ENCODE results near the gene TBC1D4. TPM values are rescaled to one million over a fixed set of nuclear protein-coding genes. Genes with fewer than 3 reads are reported as not detected.
"Not testable (repeated sequence)": the region's sequence is repeated elsewhere in the genome, so short reads cannot be mapped to it uniquely, and the experiment has no call there.

TBC1D4 gene
- total RNA-seq, 1 donor from 2014 or later = 42.9 TPM

- no peak for DNase-seq (ENCODE audit: low spot score)
Observed at GRCh38 chr13:75294110-75294509, 187.9 kb downstream of the TBC1D4 start.

DNA sequence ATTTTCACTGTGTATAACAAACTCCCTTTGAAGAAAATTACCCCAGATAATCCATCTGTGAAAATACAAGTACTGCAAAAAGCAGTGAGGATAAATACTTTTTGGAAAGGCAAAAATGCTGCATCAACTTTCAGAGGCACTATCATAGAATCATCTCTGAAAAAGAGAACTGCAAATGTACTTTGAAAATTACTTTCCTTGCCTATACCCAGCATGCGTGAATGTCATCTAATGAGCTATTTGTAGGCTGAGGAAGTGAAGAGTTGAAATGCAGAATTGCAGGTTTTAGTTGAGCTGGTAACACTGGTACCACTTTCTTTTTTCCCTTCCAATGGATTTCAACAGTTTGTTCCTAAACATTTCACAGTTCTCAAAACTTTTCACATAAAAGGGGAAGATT is 196.7 kb downstream of the TBC1D4 start:
- DNase-seq (ENCODE audit: low spot score) = no peak

GRCh38 chr13:75279834-75280369 is 202.1 kb downstream of the TBC1D4 start:
- no peak for DNase-seq (ENCODE audit: low spot score)

GRCh38 chr13:75273695-75274094 is 208.3 kb downstream of the TBC1D4 start:
- not testable (repeated sequence) for DNase-seq (ENCODE audit: low spot score)

DNA sequence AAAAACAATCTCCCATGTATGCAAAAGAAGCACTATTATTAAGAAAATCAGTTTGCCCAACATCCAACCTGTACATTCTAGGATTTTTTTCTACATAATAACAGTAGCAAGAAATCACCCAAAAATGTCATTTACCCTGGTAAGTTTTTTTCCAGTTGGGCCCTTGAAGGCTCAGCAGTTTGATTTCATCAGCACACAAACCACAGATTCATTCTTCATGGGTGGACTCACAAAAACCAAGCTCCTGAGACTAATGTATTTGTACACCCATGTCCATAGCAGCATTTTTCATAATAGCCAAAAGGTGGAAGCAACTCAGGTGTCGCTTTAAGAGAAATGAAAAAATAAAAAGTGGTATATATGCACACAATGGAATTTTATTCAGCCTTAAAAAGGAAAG is 210.1 kb downstream of the TBC1D4 start:
- DNase-seq (ENCODE audit: low spot score) = no peak

GRCh38 chr13:75268481-75268880 is 213.5 kb downstream of the TBC1D4 start:
- DNase-seq (ENCODE audit: low spot score) = not testable (repeated sequence)

DNA sequence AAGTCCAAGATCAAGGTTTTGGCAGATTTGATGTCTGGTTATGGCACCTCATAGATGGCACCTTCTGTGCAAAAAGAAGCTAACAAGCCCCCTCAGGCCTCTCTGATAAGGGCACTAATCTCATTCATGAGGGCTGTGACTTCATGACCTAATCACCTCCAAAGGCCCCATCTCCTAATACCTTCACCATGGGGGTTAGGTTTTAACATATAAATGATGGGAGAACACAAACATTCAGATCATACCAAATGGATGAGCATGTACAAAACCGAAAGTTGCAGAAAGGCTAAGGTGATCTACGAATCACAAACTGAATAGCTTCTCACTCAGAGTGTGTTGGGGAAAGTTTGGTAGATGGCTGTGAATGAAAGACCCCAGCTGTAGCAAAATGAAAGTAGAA is 217.4 kb downstream of the TBC1D4 start:
- no peak for DNase-seq (ENCODE audit: low spot score)

DNA sequence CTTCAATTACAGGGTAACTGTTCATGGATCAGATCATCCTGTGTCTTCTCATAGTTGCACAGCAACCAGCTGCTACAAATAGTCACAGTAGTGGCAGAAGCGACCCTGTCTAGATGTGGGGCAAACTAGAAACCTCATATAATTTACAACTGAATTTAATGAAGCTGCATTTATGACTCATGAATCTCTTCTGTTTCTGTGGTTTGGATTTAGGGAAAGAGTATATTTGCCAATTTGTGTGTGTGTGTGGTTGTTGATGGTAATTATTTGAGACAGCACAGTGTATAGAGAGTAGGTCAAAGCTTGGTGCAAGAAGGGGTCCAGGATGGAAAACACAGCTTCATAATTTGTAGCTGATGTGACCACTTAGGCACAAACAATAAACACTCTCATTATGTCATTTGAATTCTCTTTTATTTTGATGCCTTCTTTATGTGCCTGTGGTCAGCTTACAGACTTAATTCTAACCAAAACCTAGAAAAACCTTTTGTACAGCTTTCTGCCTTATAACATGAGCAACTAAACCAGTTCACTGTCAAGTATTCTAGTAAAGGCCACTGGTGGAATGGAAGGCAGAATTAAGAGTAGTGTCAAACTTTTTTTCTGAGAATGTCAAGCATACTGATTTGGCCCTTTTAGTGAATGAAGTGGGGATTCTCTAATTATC is 218.1 kb downstream of the TBC1D4 start:
- no peak for DNase-seq (ENCODE audit: low spot score)

DNA sequence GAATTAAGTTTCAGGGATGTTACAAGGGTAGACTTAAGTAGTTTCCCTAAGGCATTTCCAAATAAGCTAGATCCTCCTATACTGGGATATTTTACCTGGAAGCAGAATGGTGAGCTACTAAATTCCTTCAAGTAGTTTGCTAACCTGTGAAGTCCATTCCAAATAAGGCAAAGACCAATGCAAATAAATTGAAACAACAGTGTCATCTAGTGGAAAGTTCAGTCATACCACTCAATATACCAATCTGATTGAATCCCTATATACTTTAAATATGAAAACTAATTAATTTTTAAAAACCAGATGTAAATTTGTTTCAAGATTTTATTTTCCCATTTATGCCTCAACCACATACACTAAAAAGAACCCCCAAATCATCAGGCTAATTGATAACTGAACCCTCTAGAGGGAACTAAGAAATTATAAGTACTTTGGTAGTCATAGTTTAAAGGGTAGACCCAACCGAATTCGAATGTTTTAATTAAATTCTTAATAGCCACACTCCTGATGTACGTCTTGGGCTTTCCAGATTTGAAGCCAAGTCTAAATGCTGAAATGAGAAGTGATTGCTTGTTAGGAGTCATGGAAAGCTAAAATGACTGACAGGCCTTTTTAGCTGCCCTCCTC is 223.7 kb downstream of the TBC1D4 start:
- DNase-seq (ENCODE audit: low spot score) = peak; percentile 68

DNA sequence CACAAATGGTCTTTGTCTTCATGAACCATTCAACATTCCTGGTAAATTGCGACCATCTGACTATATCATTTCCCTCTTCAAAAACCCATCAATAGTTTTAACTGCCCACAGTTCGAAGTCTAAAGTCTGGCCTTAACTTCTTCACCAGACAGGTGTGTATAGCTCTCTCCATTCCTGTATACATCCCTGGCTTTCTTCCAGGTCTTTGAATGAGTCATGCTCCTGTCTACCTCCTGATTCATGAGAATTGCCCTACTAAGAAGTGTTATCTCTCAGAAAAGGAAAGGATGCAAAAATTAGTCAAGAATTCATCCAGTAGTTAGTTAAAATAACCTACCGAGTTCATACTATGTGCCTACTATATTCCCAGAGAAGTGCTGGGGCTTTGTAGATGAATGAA is 225.0 kb downstream of the TBC1D4 start:
- peak; percentile 39 for DNase-seq (ENCODE audit: low spot score)

GRCh38 chr13:75255653-75256052 is 226.3 kb downstream of the TBC1D4 start:
- DNase-seq (ENCODE audit: low spot score) = no peak

GRCh38 chr13:75255147-75255546 is 226.8 kb downstream of the TBC1D4 start:
- no peak for DNase-seq (ENCODE audit: low spot score)

- DNase-seq (ENCODE audit: low spot score) = no peak
Observed at GRCh38 chr13:75251188-75251587, 230.8 kb downstream of the TBC1D4 start.

- DNase-seq (ENCODE audit: low spot score) = peak; percentile 27
Observed at GRCh38 chr13:75250526-75251178, 231.3 kb downstream of the TBC1D4 start.

DNA sequence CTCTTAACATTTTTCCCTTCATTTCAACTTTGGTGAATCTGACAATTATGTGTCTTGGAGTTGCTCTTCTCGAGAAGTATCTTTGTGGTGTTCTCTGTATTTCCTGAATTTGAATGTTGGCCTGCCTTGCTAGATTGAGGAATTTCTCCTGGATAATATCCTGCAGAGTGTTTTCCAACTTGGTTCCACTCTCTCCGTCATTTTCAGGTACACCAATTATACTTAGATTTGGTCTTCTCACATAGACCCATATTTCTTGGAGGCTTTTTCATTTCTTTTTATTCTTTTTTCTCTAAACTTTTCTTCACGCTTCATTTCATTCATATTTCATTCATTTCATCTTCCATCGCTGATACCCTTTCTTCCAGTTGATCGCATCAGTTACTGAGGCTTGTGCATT is 236.4 kb downstream of the TBC1D4 start:
- DNase-seq (ENCODE audit: low spot score) = not testable (repeated sequence)

GRCh38 chr13:75240240-75240639 is 241.7 kb downstream of the TBC1D4 start:
- DNase-seq (ENCODE audit: low spot score) = not testable (repeated sequence)

DNA sequence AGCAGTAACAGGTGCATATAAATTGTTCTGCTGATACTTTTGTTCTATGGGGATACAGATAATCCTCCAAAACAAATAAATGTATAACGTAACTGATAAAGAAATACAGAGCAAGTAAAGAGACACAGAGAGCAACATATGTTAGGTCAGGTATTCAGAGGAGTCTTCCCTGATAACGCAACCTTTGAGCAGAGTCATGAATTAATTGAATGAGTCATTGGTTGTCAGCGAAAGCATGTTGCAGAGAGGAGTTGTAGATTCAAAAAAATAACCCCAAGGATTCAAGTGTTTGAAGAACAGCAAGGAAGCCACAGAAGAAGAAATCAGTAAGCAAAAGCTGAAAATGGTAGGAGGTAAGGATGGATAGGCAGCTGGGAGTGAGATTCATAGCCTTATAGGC is 245.2 kb downstream of the TBC1D4 start:
- no peak for DNase-seq (ENCODE audit: low spot score)

Other genes starting within 250 kb of the TBC1D4 start
- gene COMMD6, start 55.7 kb upstream of the TBC1D4 start, total RNA-seq (ENCODE audit: insufficient read depth, low replicate concordance) = 157 TPM
- gene UCHL3, start 67.6 kb upstream of the TBC1D4 start, total RNA-seq (ENCODE audit: insufficient read depth, low replicate concordance) = 19.7 TPM
- 125 TPM for gene LMO7, start 154.2 kb upstream of the TBC1D4 start, total RNA-seq (ENCODE audit: insufficient read depth, low replicate concordance)

Measured in umbilical cord (tissue), 2 donors.